ENCODE results near the gene RASGRF2. TPM values are rescaled to one million over a fixed set of nuclear protein-coding genes. Genes with fewer than 3 reads are reported as not detected.

RASGRF2 gene
- polyA plus RNA-seq, 1 donor from 2014 or later: 0.42 TPM

DNA sequence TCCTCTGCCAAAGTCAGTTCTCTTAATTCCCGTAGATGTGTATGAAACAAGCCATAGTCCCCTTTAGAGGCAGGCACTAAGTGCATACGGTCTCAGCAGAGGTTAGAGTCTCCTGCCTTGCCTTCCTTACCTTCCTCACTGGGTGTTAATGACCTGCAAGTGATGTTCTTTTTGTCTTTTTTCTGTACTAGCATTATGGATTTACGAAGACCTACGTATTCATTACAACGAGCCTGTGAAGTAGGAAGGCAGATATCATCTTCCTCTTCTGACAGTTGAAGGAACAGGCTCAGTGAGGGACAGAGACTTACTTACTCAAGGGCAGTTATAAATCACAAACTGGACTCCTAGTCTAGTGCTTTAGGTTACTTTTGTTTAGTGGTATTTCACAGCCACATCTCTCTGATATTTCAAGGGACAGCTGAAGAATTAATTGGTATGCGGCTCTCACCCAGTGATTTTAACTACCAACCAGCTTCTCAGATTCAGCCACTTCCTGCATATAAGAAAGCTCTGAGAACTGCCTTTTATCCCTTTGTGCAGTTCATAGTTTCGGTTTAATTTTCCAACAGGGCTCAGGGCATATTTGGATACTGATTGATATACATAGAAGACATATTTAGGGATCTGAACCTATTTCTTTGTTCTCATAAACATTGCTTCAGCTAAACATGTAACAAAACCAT is 187.9 kb downstream of the RASGRF2 start:
- Histone ChIP-seq H3K27me3 (ENCODE audit: insufficient read depth, low read depth, low read length) (no peaks in the 10 kb centered on the region), H3K4me2 (ENCODE audit: low read length) (no peak overlapping the region), H3F3A (ENCODE audit: insufficient read depth, low read length, poor library complexity, severe bottlenecking) (no peaks in the 10 kb centered on the region), H4K20me1 (ENCODE audit: insufficient read depth) (no peaks in the 10 kb centered on the region), H3K9ac (ENCODE audit: low read length) (no peak overlapping the region), H3K9me2 (ENCODE audit: insufficient read depth, low read length) (no peaks in the 10 kb centered on the region), H2AFZ (ENCODE audit: low read depth, low read length) (no peak overlapping the region), H3K9me3 (ENCODE audit: low read length) (no peaks in the 10 kb centered on the region), H3K27ac (ENCODE audit: low read length) (no peak overlapping the region), H3K4me3 (ENCODE audit: low read length) (no peak overlapping the region), H3K79me2 (replicated peaks; ENCODE audit: insufficient read depth, low read length) (no peaks in the 10 kb centered on the region), H3K36me3 (ENCODE audit: insufficient read depth, low read length) (no peaks in the 10 kb centered on the region)
- TF ChIP-seq EP300 (conservative IDR thresholded peaks at IDR 0.05; ENCODE audit: poor library complexity, severe bottlenecking) (no peak), POLR2AphosphoS5 (IDR thresholded peaks at IDR 0.05) (no peak), REST (IDR thresholded peaks at IDR 0.05; ENCODE audit: borderline replicate concordance) (no peak), MXI1 (conservative IDR thresholded peaks at IDR 0.05; ENCODE audit: poor library complexity, severe bottlenecking) (no peak), SMC3 (conservative IDR thresholded peaks at IDR 0.05; ENCODE audit: poor library complexity) (no peak), RAD21 (conservative IDR thresholded peaks at IDR 0.05) (no peak), EZH2 (IDR thresholded peaks at IDR 0.05; ENCODE audit: borderline replicate concordance, insufficient read depth, low read length, poor library complexity, severe bottlenecking) (no peak), TAF1 (IDR thresholded peaks at IDR 0.05; ENCODE audit: low read depth) (no peak)
- TF ChIP-seq, protein P1, sequence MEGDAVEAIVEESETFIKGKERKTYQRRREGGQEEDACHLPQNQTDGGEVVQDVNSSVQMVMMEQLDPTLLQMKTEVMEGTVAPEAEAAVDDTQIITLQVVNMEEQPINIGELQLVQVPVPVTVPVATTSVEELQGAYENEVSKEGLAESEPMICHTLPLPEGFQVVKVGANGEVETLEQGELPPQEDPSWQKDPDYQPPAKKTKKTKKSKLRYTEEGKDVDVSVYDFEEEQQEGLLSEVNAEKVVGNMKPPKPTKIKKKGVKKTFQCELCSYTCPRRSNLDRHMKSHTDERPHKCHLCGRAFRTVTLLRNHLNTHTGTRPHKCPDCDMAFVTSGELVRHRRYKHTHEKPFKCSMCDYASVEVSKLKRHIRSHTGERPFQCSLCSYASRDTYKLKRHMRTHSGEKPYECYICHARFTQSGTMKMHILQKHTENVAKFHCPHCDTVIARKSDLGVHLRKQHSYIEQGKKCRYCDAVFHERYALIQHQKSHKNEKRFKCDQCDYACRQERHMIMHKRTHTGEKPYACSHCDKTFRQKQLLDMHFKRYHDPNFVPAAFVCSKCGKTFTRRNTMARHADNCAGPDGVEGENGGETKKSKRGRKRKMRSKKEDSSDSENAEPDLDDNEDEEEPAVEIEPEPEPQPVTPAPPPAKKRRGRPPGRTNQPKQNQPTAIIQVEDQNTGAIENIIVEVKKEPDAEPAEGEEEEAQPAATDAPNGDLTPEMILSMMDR (IDR thresholded peaks at IDR 0.05; ENCODE audit: poor library complexity, severe bottlenecking): no peak

- TF ChIP-seq MXI1 (conservative IDR thresholded peaks at IDR 0.05; ENCODE audit: poor library complexity, severe bottlenecking): no peak
- no peak for TF ChIP-seq POLR2AphosphoS5 (IDR thresholded peaks at IDR 0.05)
- no peak for TF ChIP-seq EP300 (conservative IDR thresholded peaks at IDR 0.05; ENCODE audit: poor library complexity, severe bottlenecking)
- TF ChIP-seq REST (IDR thresholded peaks at IDR 0.05; ENCODE audit: borderline replicate concordance): no peak
- no peak for TF ChIP-seq SMC3 (conservative IDR thresholded peaks at IDR 0.05; ENCODE audit: poor library complexity)
- TF ChIP-seq EZH2 (IDR thresholded peaks at IDR 0.05; ENCODE audit: borderline replicate concordance, insufficient read depth, low read length, poor library complexity, severe bottlenecking): no peak
- TF ChIP-seq RAD21 (conservative IDR thresholded peaks at IDR 0.05): no peak
- TF ChIP-seq, protein P1 (IDR thresholded peaks at IDR 0.05; ENCODE audit: poor library complexity, severe bottlenecking): no peak
- TF ChIP-seq TAF1 (IDR thresholded peaks at IDR 0.05; ENCODE audit: low read depth): no peak
- no peaks in the 10 kb centered on the region for H3K9me3 ChIP-seq (ENCODE audit: low read length)
- no peaks in the 10 kb centered on the region for H3K36me3 ChIP-seq (ENCODE audit: insufficient read depth, low read length)
- H3F3A ChIP-seq (ENCODE audit: insufficient read depth, low read length, poor library complexity, severe bottlenecking): no peaks in the 10 kb centered on the region
- no peaks in the 10 kb centered on the region for H3K27me3 ChIP-seq (ENCODE audit: insufficient read depth, low read depth, low read length)
- no peaks in the 10 kb centered on the region for H4K20me1 ChIP-seq (ENCODE audit: insufficient read depth)
- no peak overlapping the region for H3K9ac ChIP-seq (ENCODE audit: low read length)
- H3K27ac ChIP-seq (ENCODE audit: low read length): no peak overlapping the region
- no peaks in the 10 kb centered on the region for H3K9me2 ChIP-seq (ENCODE audit: insufficient read depth, low read length)
- no peak overlapping the region for H2AFZ ChIP-seq (ENCODE audit: low read depth, low read length)
- H3K4me3 ChIP-seq (ENCODE audit: low read length): no peak overlapping the region
- no peak overlapping the region for H3K4me2 ChIP-seq (ENCODE audit: low read length)
- H3K79me2 ChIP-seq (replicated peaks; ENCODE audit: insufficient read depth, low read length): no peaks in the 10 kb centered on the region
Observed at GRCh38 chr5:81151546-81151945, 191.4 kb downstream of the RASGRF2 start.
